Stomach (tissue), 9 donors: ENCODE results near the gene TCF3. TPM values are rescaled to one million over a fixed set of nuclear protein-coding genes. Genes with fewer than 3 reads are reported as not detected.

Experiments used
- DNase-seq, 2 donors: peaks; one replicate each; pipeline versions ENCODE4 v3.0.0 to v3.0.0-alpha.2; 2013 to 2019
- H3K27ac ChIP-seq, 5 donors: fragments of 200-600 bp in 4 of 5; sonication (generic) in 4 of 5; one replicate each; pipeline ENCODE4 v1.5.1; 2013 to 2019; ENCODE audit warnings: mild to moderate bottlenecking in 1 of 5, moderate library complexity in 1 of 5
- H3K27me3 ChIP-seq, 3 donors: fragments of 200-600 bp; sonication (generic); one replicate each; pipeline ENCODE4 v1.5.1; 2017 to 2019; ENCODE audit warnings: mixed run types in 1 of 3
- H3K36me3 ChIP-seq, 4 donors: fragments of 200-600 bp; sonication (generic); 1 replicate in 3 of 4; 2 replicates in 1 of 4; pipeline ENCODE4 v1.5.1; 2016 to 2019
- H3K4me1 ChIP-seq, 4 donors: fragments of 200-600 bp; sonication (generic); one replicate each; pipeline ENCODE4 v1.5.1; 2016 to 2019
- H3K4me3 ChIP-seq, 4 donors: fragments of 200-600 bp; sonication (generic) in 3 of 4; one replicate each; pipeline ENCODE4 v1.5.1; 2016 to 2019; ENCODE audit warnings: mild to moderate bottlenecking in 1 of 4
- H3K9me3 ChIP-seq, 4 donors: fragments of 200-600 bp; sonication (generic); one replicate each; pipeline ENCODE4 v1.5.1; 2016 to 2019
- CTCF ChIP-seq, 7 experiments: fragments of 450-650 bp in 4 of 7; fragments of 200-600 bp in 3 of 7; sonication (generic) in 3 of 7; IDR thresholded peaks; one replicate each; pipeline ENCODE4 v1.5.1; 2016 to 2019; ENCODE audit warnings: antibody characterized with exemption in 7 of 7, control low read depth in 2 of 7, mild to moderate bottlenecking in 1 of 7
- EP300 ChIP-seq: sonication (generic); formaldehyde crosslinking; IDR thresholded peaks from one replicate; pipeline ENCODE4 v1.6.1; 2017; ENCODE audit warnings: antibody characterized with exemption
- POLR2A ChIP-seq, 4 donors: fragments of 450-650 bp; IDR thresholded peaks; one replicate each; pipeline ENCODE4 v1.6.1; 2016; ENCODE audit warnings: antibody characterized with exemption in 4 of 4, control low read depth in 2 of 4, mild to moderate bottlenecking in 1 of 4, moderate library complexity in 1 of 4
- POLR2AphosphoS5 ChIP-seq, 3 donors: sonication (generic); formaldehyde crosslinking; IDR thresholded peaks; one replicate each; pipeline ENCODE4 v1.6.1; 2016; ENCODE audit warnings: antibody characterized with exemption in 3 of 3
- WGBS, 5 donors: extraction: QIAGEN DNeasy Blood & Tissue Kit in 3 of 5; methylation state at CpG; one replicate each; pipeline versions ENCODE4 v1.1.5 to v1.1.7; 2013 to 2018; 5-methylcytosine and 5-hydroxymethylcytosine counted together
- intact Hi-C: fragments of 100-400 bp; cut with DNase I; formaldehyde crosslinking; loops from one replicate; pipeline ENCODE4 v1.15.1; 2023; ENCODE audit warnings: low total_unique reads
- polyA plus RNA-seq, 3 donors: library from polyadenylated mRNA; stranded (reverse); fragments of 200-250 nt; gene quantifications; one replicate each; pipeline ENCODE4 v1.2.3, GENCODE V29; 2013
- total RNA-seq, 5 donors: library from RNA; depleted of rRNA; stranded (reverse); fragments of >200 nt; gene quantifications; one replicate each; pipeline versions ENCODE4 v1.1.0 to v1.2.3, GENCODE V29; 2014 to 2016
- donor health status: healthy with polysubstance abuse.
- donor health status: Bipolar disorder and iron deficiency.
- donor health status: healthy.

The TCF3 gene
- total and polyA plus RNA-seq, 8 donors, result 12.8 to 90.2 (median 34.1) TPM

DNA sequence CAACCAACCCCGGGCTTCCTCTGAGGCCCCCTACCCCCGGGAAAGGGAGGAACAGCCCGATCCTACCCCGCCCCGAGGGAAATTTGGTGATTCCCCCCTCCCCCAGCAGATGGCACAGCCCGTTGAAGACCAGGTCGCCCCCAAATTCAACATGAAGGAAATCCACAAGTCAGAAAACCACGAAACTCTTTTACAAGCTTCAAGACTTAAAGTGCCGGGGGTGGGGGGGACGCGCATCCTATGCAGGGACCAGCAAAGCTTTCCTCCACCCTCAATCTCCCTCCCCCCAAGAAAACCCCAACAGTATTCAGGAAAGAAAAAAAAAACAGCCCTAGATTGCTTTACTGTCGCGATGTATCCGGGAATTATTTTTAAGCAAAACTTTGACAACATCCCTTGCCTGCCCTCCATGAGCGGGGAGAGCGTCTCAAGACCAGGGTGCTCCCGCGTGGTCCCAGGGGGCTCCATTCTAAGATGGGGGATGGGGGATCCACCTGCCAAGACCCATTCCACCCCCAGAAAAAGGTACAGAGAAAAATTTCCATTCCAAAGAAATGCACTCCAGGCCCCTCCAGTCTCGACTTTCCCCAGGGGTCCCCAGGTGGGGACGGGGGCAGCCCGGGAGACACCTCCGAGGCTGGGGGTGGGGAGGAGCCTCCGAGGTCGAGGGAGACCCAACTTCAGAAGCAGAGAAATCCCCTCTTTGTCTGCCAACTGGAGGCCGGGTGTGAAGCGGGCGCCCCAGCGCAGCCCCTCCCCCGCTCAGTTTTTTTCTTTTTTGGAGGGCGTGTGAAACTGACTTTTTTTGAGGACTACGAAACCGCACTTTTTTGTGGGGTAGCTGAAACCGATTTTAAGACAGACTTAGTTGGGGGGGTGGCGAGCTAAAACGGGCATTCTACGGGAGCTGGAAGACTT, 1.5 kb downstream of the TCF3 start:
- intact Hi-C loops, result no loop called here
- Histone ChIP-seq H3K4me1 (peaks cover 21 to 46% (median 34%) of the 10 kb centered on the region in 4 donors), H3K27ac (peak overlapping the region; percentile 49 to 87 (median 78)), H3K9me3 (no peaks in the 10 kb centered on the region), H3K36me3 (peaks cover 7 to 39% (median 32%) of the 10 kb centered on the region in 4 donors), H3K4me3 (peak overlapping the region; percentile 76 to 95 (median 88)), H3K27me3 (peaks cover 0 to 5% (median 0%) of the 10 kb centered on the region in 3 donors)
- peak in 1 of 2 donors; percentile 76 for DNase-seq
- 7 to 18% (median 12%) methylated on average over 31 to 36 of the region's 36 CpGs for WGBS, 5 donors
- no peak for TF ChIP-seq EP300
- no peak for TF ChIP-seq CTCF (IDR thresholded peaks at IDR 0.05)
- no peak for TF ChIP-seq POLR2A (IDR thresholded peaks at IDR 0.05)
- TF ChIP-seq POLR2AphosphoS5 (IDR thresholded peaks at IDR 0.05), result no peak

- Histone ChIP-seq H3K36me3 (peaks cover 14 to 48% (median 41%) of the 10 kb centered on the region in 4 donors), H3K9me3 (no peaks in the 10 kb centered on the region), H3K4me3 (peak overlapping the region; percentile 76 to 95 (median 88)), H3K27ac (peak overlapping the region in 3 of 5 donors; percentile 50 to 87 (median 87)), H3K27me3 (peaks cover 0 to 5% (median 0%) of the 10 kb centered on the region in 3 donors), H3K4me1 (peaks cover 21 to 37% (median 30%) of the 10 kb centered on the region in 4 donors)
- DNase-seq, result no peak
- TF ChIP-seq CTCF (IDR thresholded peaks at IDR 0.05), result no peak
- no peak for TF ChIP-seq POLR2AphosphoS5 (IDR thresholded peaks at IDR 0.05)
- TF ChIP-seq EP300, result no peak
- no peak for TF ChIP-seq POLR2A (IDR thresholded peaks at IDR 0.05)
- WGBS, 5 donors, result 85 to 91% (median 89%) methylated on average over 12 to 20 of the region's 20 CpGs
- intact Hi-C loops, result loop anchor here (5.0 kb wide), 1 partner anchor 38 kb away; no protein-coding TSS in a partner anchor
These were observed 2.4 kb downstream of the TCF3 start for GRCh38 chr19:1649706-1650649.

GRCh38 chr19:1648920-1649541, 3.4 kb downstream of the TCF3 start:
- Histone ChIP-seq H3K4me3 (no peak overlapping the region), H3K9me3 (no peaks in the 10 kb centered on the region), H3K36me3 (peaks cover 14 to 58% (median 50%) of the 10 kb centered on the region in 4 donors), H3K4me1 (peaks cover 20 to 35% (median 27%) of the 10 kb centered on the region in 4 donors), H3K27ac (peak overlapping the region in 1 of 5 donors; percentile 20), H3K27me3 (peaks cover 0 to 5% (median 0%) of the 10 kb centered on the region in 3 donors)
- no peak for DNase-seq
- TF ChIP-seq EP300 (no peak), POLR2A (IDR thresholded peaks at IDR 0.05) (no peak), CTCF (IDR thresholded peaks at IDR 0.05) (no peak), POLR2AphosphoS5 (IDR thresholded peaks at IDR 0.05) (no peak)
- 82 to 87% (median 84%) methylated on average over 20 to 23 of the region's 23 CpGs for WGBS, 5 donors
- intact Hi-C loops, result loop anchor here (5.0 kb wide), 1 partner anchor 37 kb away; no protein-coding TSS in a partner anchor
